GM10847 (cell line): ENCODE measurements around the gene OR10AD1.

Source experiments
- POLR2A ChIP-seq: IDR thresholded peaks from 2 replicates; pipeline ENCODE4 v1.6.1; 2011; ENCODE audit not compliant: insufficient read length; ENCODE audit errors: extremely low read depth

Gene OR10AD1

GRCh38 chr12:48176417-48176751 lies 26.7 kb downstream of the OR10AD1 start:
- TF ChIP-seq POLR2A, result no peak

- no peak for TF ChIP-seq POLR2A
These were observed 27.3 kb downstream of the OR10AD1 start for GRCh38 chr12:48175613-48176416.

DNA sequence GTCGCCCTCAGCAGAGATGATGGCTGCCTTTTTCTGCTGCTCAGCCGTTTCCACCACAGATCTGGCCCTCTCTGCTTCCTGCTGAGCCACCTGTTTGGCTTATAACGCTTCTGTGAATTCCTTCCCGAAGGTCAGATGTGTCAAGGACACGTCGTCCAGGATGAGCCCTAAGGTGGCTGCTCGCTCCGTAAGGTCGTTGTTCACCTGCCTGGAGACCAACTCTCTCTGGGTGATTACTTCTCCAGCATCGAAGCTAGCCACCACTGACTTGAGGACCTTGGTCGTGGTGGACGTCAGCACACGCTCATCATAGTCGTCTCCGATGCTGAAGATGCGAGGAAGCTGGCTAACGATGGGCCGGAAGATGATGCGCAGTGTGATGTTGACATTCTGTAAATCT lies 34.1 kb downstream of the OR10AD1 start:
- no peak for TF ChIP-seq POLR2A

DNA sequence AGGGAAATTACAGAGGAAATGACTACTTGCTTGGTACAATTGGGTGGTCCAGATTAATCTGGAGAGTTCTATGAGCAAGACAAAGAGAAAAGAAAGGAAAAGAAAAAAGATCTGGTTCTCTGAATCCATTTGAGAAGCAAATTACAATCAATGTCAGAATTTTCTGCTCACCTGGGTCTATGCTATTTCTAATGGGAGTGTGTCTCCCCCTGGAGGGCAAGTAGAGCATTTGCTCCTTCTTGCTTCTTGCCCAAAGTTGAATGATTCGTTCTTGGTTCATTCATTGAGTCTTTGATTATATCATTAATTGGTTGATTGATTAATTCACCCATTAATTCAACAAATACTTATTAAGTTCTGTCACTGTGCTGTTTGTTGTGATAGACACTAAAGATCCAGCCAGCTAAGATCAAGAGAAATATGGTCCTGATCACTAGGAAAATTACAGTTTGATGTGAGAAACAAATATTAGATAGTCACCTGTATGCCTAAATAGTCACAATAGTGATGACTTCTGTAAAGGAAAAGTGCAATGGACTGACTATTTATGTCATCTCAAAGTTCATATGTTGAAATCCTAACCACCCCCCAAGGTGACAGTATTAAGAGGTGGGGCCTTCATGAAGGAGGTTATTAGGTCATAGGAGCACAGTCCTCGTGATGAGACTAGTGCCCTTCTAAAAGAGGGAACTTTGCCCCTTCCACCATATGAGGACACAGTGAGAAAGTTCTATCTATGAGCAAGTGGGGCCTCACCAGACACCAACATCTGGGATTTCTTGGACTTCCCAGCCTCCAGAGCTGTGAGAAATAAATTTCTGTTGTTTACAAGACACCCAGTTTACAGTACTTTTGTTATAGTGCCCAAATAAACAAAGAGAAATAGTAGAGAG lies 37.8 kb downstream of the OR10AD1 start:
- TF ChIP-seq POLR2A, result no peak

DNA sequence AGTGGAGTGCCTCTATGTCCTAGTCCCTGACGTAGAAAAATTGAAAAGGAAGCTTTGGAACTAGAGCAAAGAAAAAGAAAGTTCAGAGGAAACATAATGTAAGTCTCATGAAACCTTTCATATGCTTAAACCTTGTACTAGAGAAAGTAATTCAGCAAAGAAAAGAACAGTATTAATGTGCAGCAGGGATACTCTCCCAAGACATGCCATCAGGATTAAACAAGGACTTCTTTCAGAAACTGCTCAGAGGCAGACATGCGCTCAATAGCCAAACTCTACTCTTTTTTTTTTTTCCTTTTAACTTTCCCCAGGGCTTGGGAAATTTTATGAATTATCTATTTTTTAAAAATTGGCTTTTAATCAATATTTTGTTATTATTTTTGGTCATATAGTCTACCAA lies 38.6 kb downstream of the OR10AD1 start:
- no peak for TF ChIP-seq POLR2A

- no peak for TF ChIP-seq POLR2A
These were observed 39.8 kb downstream of the OR10AD1 start for GRCh38 chr12:48163150-48163747.

DNA sequence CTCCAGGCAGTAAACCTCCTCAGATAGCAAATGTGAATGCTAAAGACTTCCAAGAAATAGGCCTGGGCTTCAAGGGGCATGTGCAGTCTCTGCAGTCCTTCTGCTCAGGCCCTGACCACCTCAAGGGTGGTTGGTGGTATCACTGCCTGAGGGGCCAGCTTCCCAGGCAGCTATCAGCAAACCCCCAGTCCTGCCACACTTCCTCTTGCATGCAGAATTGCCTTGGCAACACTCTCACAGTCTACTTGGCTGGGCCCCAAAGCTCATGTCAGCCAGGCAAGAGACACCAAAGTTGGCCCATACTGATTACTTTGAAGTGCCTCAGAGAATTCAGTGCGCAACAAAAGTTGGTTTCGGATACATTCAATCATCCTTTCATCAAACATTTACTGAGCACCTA lies 42.3 kb downstream of the OR10AD1 start:
- TF ChIP-seq POLR2A, result no peak

GRCh38 chr12:48160046-48160445 lies 43.0 kb downstream of the OR10AD1 start:
- TF ChIP-seq POLR2A, result no peak

DNA sequence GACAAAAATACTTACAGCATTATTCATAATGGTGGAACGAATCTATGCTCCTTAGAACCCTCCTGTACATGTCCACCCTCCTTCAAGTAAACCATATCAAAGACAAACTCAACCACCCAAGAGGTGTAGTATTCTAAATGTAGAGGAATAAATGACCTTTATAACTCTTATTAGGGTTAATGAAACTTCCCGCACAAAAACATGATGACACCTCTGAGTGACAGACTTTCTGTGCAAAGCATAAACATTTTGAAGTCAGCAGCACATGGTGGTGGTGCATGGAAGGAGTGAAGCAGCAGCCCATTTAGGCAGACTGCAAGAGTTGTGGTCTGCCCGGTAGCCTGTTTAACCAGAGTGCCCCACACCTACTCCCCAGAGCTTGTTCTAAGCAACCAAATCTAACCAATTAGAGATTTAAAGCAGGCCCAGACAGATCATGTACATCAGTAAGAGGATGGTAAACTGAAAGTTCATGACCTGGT lies 45.2 kb downstream of the OR10AD1 start:
- no peak for TF ChIP-seq POLR2A

DNA sequence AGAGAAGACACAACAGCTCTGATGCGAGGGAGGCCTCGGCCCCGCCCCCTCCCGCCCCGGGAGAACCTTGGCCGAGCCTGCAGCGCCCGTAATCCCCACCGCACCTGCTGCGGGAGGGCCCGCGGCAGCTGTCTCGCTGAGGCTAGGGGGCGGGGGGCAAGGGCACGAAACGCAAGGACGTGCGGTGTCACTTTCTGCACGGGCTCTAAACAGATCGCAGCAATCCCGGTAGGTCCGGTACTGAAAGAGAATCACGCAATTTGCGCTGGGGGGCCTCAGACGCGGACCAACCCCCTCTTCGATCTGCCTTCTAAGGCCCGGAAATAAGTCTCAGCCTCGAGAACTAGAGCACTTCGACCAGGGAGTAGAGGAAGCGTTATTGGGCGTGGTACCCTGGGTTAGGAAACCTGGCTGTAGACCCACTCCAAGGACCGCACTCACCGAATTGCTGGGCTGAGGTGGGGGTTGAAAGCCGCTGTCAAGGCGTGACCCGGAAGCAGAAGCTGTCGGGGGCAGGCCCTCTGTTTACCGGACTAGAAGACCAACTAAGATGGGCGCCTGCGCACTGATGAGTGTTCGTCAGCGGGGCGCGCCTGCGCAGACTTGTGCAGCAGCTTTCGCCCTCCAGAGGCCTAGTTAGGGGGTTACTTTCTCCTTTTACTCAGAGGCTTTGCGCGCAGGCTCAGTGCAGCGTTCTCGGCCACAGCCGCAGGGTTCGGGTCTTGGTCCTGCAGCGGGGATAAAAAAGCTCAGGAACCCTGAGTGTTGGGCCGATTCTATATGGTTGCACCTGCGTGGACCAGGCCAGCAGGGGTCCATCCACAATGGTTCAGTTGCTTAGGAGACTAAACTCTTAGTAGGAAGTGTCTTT lies 45.8 kb downstream of the OR10AD1 start, which contains the start of gene ASB8:
Gene ASB8 (minus strand): TSS at position 498 of the 871 bp plus-strand sequence. CDS start 4,019 bp downstream, outside the sequence.
- peak; percentile 51 for TF ChIP-seq POLR2A

DNA sequence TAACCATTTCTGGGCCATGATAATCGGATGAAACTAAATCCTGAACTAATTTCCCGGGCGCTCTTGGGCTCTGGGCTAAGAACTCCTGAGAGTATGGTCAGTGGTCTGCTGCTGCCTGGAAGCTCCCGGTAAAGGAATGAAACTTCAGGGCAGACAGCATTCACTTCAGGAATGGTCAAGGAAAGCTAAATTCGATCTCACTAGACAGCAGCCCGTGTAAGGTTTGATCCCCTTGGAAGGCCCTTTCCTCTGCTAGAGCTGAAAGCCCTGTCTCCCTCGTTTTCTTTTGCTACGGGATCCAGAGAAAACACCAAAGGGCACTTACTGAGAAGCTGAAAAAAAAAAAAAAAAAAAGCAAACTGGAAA lies 46.5 kb downstream of the OR10AD1 start:
- TF ChIP-seq POLR2A, result no peak
